ENCODE measurements around the gene FBLN5. TPM values are rescaled to one million over a fixed set of nuclear protein-coding genes. Genes with fewer than 3 reads are reported as not detected.

Gene FBLN5
- polyA plus RNA-seq, 1 of the 3 experiments (the other 2 are of a cell fraction): 39.8 TPM

GRCh38 chr14:91906374-91906773, 41.1 kb downstream of the FBLN5 start (continued):
- no peak for TF ChIP-seq USF2 (IDR thresholded peaks at IDR 0.05; ENCODE audit: borderline replicate concordance, low read depth, low read length)
- TF ChIP-seq EZH2phosphoT487 (IDR thresholded peaks at IDR 0.05; ENCODE audit: borderline replicate concordance, low read depth): no peak
- TF ChIP-seq YY1 (IDR thresholded peaks at IDR 0.05; ENCODE audit: low read depth): no peak
- TF ChIP-seq ZBTB33 (IDR thresholded peaks at IDR 0.05; ENCODE audit: borderline replicate concordance, low read depth): no peak
- no peak for TF ChIP-seq SMC3 (IDR thresholded peaks at IDR 0.05; ENCODE audit: low read depth, low read length)

GRCh38 chr14:91904956-91905645, 42.4 kb downstream of the FBLN5 start:
- Histone ChIP-seq H2AFZ (ENCODE audit: low read depth) (no peak overlapping the region), H3K9me2 (no peaks in the 10 kb centered on the region), H3K4me3 (ENCODE audit: low read depth in 2 of 2, low read length in 1 of 2) (no peak overlapping the region), H3K27ac (ENCODE audit: low read depth in 2 of 2, low read length in 1 of 2) (no peak overlapping the region), H3F3A (replicated peaks; ENCODE audit: insufficient read depth) (no peaks in the 10 kb centered on the region), H4K20me1 (ENCODE audit: insufficient read depth) (no peaks in the 10 kb centered on the region), H3K79me2 (ENCODE audit: insufficient read depth) (no peaks in the 10 kb centered on the region; the same call in 1 of the 2 replicates), H3K9ac (no peak overlapping the region), H3K9me3 (no peaks in the 10 kb centered on the region), H3K27me3 (ENCODE audit: insufficient read depth) (no peaks in the 10 kb centered on the region), H3K4me1 (ENCODE audit: control insufficient read depth in 1 of 2, insufficient read depth in 2 of 2, low read depth in 1 of 2, low read length in 1 of 2) (no peaks in the 10 kb centered on the region), H3K4me2 (no peak overlapping the region), H3K36me3 (replicated peaks in 1 of 2; ENCODE audit: control insufficient read depth in 1 of 2, insufficient read depth in 2 of 2, low read length in 1 of 2) (peaks cover 7 to 12% of the 10 kb centered on the region in 2 experiments)
- ChIA-PET POLR2A (no interaction called here), CTCF (interaction anchor here (0.6 kb wide), 1 partner anchor 47 kb away, joined by 3 read pairs; no protein-coding TSS in a partner anchor)
- no peak for DNase-seq
- WGBS (ENCODE audit: low lambda C conversion rate): 77% methylated on average over 9 of the region's 9 CpGs
- no peak for TF ChIP-seq TEAD4 (IDR thresholded peaks at IDR 0.05; ENCODE audit: borderline replicate concordance, insufficient read depth)
- no peak for TF ChIP-seq RAD21 (IDR thresholded peaks at IDR 0.05; ENCODE audit: low read length)
- no peak for TF ChIP-seq ZBTB33 (IDR thresholded peaks at IDR 0.05; ENCODE audit: borderline replicate concordance, low read depth)
- no peak for TF ChIP-seq GABPA (IDR thresholded peaks at IDR 0.05; ENCODE audit: low read depth)
- TF ChIP-seq FOXJ3 (CRISPR knock-in tag; IDR thresholded peaks at IDR 0.05): no peak
- no peak for TF ChIP-seq ELF1 (IDR thresholded peaks at IDR 0.05)
- TF ChIP-seq MEF2A (IDR thresholded peaks at IDR 0.05; ENCODE audit: borderline replicate concordance, low read depth): no peak
- no peak for TF ChIP-seq POLR2AphosphoS5 (IDR thresholded peaks at IDR 0.05; ENCODE audit: low read depth, low read length)
- no peak for TF ChIP-seq EP300 (IDR thresholded peaks at IDR 0.05; ENCODE audit: borderline replicate concordance in 1 of 2, low read depth in 1 of 2, low read length in 1 of 2)
- no peak for TF ChIP-seq USF1 (IDR thresholded peaks at IDR 0.05; ENCODE audit: borderline replicate concordance, low read depth)
- no peak for TF ChIP-seq NRF1 (IDR thresholded peaks at IDR 0.05; ENCODE audit: low read depth, low read length)
- no peak for TF ChIP-seq RXRA (IDR thresholded peaks at IDR 0.05; ENCODE audit: borderline replicate concordance, low read depth)
- no peak for TF ChIP-seq USF2 (IDR thresholded peaks at IDR 0.05; ENCODE audit: borderline replicate concordance, low read depth, low read length)
